Epithelial cell of esophagus (primary cell): ENCODE measurements around the gene PRSS48.
A peak's percentile ranks its signal among the peaks of the same experiment; 100 is the strongest.

Experiments used
- DNase-seq: peaks from one replicate; pipeline ENCODE4 v3.0.0; 2010; ENCODE audit warnings: low read depth
- H3K4me3 ChIP-seq: 2 replicates; pipeline ENCODE4 v1.5.1; 2011; ENCODE audit warnings: mild to moderate bottlenecking, low read length, control low read depth
- TF ChIP-seq, protein P1 (sequence below): IDR thresholded peaks from 2 replicates; pipeline ENCODE4 v1.5.1; 2011; ENCODE audit warnings: low read depth, mild to moderate bottlenecking, low read length, control low read depth, inconsistent platforms; ENCODE audit not compliant: insufficient read depth; ENCODE audit errors: missing control alignments

The PRSS48 gene

DNA sequence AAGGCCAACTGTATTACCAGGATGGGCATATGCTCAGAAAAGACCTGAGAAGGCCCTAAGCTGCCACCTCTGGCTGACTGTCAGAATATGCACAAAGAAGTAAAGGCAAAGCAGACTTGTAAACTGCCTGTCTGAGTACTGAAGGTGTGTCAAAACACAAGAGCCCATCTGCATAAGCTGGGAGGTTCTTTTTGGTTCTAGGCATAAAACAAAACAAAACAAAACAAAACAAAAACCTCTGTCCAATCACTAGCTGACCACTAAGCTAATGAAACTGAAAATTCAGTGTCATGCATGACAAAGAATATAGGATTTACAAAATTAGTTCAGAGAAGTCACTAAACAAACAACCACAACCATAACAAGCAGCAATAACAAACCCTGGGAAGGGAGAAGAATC is 27.8 kb downstream of the PRSS48 start:
- no peak overlapping the region for H3K4me3 ChIP-seq
- TF ChIP-seq, protein P1, sequence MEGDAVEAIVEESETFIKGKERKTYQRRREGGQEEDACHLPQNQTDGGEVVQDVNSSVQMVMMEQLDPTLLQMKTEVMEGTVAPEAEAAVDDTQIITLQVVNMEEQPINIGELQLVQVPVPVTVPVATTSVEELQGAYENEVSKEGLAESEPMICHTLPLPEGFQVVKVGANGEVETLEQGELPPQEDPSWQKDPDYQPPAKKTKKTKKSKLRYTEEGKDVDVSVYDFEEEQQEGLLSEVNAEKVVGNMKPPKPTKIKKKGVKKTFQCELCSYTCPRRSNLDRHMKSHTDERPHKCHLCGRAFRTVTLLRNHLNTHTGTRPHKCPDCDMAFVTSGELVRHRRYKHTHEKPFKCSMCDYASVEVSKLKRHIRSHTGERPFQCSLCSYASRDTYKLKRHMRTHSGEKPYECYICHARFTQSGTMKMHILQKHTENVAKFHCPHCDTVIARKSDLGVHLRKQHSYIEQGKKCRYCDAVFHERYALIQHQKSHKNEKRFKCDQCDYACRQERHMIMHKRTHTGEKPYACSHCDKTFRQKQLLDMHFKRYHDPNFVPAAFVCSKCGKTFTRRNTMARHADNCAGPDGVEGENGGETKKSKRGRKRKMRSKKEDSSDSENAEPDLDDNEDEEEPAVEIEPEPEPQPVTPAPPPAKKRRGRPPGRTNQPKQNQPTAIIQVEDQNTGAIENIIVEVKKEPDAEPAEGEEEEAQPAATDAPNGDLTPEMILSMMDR: no peak
- peak; percentile 29 for DNase-seq

GRCh38 chr4:151310124-151310728 is 33.3 kb downstream of the PRSS48 start:
- TF ChIP-seq, protein P1: no peak
- H3K4me3 ChIP-seq: no peak overlapping the region
- DNase-seq: no peak

- peak; percentile 61 for DNase-seq
Observed at GRCh38 chr4:151313306-151314009, 36.5 kb downstream of the PRSS48 start.

GRCh38 chr4:151314010-151314355 is 37.0 kb downstream of the PRSS48 start:
- no peak for DNase-seq
- TF ChIP-seq, protein P1: no peak
- no peak overlapping the region for H3K4me3 ChIP-seq

More at GRCh38 chr4:151313306-151314009, 36.5 kb downstream of the PRSS48 start:
- H3K4me3 ChIP-seq: no peak overlapping the region
- TF ChIP-seq, protein P1: no peak

DNA sequence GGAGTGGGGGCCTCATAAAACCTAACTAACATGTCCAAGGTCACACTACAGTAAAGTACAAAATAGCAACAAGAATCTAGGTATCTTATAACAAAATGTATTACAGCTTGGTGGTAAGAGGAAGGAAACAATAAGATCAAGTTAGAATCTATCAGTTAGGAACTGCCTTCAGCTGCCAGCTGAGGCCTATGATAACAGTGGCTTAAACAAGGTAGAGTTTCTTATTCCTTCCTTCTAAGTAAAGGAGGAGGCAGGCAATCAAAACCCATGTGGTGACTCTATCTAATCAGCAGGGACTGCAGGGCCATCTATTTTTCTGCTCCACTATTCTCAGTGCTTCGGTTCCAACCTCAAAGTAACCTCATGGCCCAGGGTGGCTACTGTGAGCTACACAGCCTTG is 37.5 kb downstream of the PRSS48 start:
- TF ChIP-seq, protein P1: no peak
- H3K4me3 ChIP-seq: no peak overlapping the region
- no peak for DNase-seq

GRCh38 chr4:151315212-151315886 is 38.4 kb downstream of the PRSS48 start:
- H3K4me3 ChIP-seq: no peak overlapping the region
- TF ChIP-seq, protein P1: no peak
- peak; percentile 70 for DNase-seq
